ENCODE measurements around the gene KPNA1. TPM values are rescaled to one million over a fixed set of nuclear protein-coding genes. Genes with fewer than 3 reads are reported as not detected.

The KPNA1 gene
- total and polyA plus RNA-seq, 2 experiments from 2014 or later: 38.9 to 44.0 TPM

GRCh38 chr3:122390665-122391064, 124.1 kb downstream of the KPNA1 start:
- H3K4me3 ChIP-seq: no peak overlapping the region
- H3K79me2 ChIP-seq: peaks cover 48% of the 10 kb centered on the region
- TF ChIP-seq EZH2 (IDR thresholded peaks at IDR 0.05; ENCODE audit: borderline replicate concordance): no peak
- TF ChIP-seq, protein P1, sequence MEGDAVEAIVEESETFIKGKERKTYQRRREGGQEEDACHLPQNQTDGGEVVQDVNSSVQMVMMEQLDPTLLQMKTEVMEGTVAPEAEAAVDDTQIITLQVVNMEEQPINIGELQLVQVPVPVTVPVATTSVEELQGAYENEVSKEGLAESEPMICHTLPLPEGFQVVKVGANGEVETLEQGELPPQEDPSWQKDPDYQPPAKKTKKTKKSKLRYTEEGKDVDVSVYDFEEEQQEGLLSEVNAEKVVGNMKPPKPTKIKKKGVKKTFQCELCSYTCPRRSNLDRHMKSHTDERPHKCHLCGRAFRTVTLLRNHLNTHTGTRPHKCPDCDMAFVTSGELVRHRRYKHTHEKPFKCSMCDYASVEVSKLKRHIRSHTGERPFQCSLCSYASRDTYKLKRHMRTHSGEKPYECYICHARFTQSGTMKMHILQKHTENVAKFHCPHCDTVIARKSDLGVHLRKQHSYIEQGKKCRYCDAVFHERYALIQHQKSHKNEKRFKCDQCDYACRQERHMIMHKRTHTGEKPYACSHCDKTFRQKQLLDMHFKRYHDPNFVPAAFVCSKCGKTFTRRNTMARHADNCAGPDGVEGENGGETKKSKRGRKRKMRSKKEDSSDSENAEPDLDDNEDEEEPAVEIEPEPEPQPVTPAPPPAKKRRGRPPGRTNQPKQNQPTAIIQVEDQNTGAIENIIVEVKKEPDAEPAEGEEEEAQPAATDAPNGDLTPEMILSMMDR (IDR thresholded peaks at IDR 0.05; ENCODE audit: poor library complexity): no peak
- no peak for TF ChIP-seq EZH2phosphoT487 (IDR thresholded peaks at IDR 0.05; ENCODE audit: low read depth, severe bottlenecking, unreplicated experiment)
- no peaks in the 10 kb centered on the region for H3K9me2 ChIP-seq (replicated peaks; ENCODE audit: insufficient read depth)
- no peak overlapping the region for H3K27ac ChIP-seq
- no peak overlapping the region for H3K4me2 ChIP-seq
- H3K4me1 ChIP-seq (ENCODE audit: insufficient read depth): peaks cover 13% of the 10 kb centered on the region
- no peak for DNase-seq (ENCODE audit: low spot score)
- H3K9me3 ChIP-seq (ENCODE audit: low read depth): no peaks in the 10 kb centered on the region
- WGBS (ENCODE audit: low lambda C conversion rate, missing lambda C conversion rate): 75% methylated on average over 4 of the region's 4 CpGs
- H2AFZ ChIP-seq: no peak overlapping the region
- no peaks in the 10 kb centered on the region for H3K27me3 ChIP-seq
- H4K20me1 ChIP-seq (ENCODE audit: insufficient read depth, poor library complexity, severe bottlenecking): no peaks in the 10 kb centered on the region
- H3K36me3 ChIP-seq (replicated peaks; ENCODE audit: insufficient read depth, low read depth): no peaks in the 10 kb centered on the region

GRCh38 chr3:122389892-122390291, 124.8 kb downstream of the KPNA1 start:
- no peak overlapping the region for H3K4me2 ChIP-seq
- H3K4me3 ChIP-seq: no peak overlapping the region
- no peak overlapping the region for H3K27ac ChIP-seq
- TF ChIP-seq, protein P1 (IDR thresholded peaks at IDR 0.05; ENCODE audit: poor library complexity): no peak
- TF ChIP-seq EZH2 (IDR thresholded peaks at IDR 0.05; ENCODE audit: borderline replicate concordance) (no peak), EZH2phosphoT487 (IDR thresholded peaks at IDR 0.05; ENCODE audit: low read depth, severe bottlenecking, unreplicated experiment) (no peak)
- H3K9me3 ChIP-seq (ENCODE audit: low read depth): no peaks in the 10 kb centered on the region
- H3K79me2 ChIP-seq: peaks cover 48% of the 10 kb centered on the region
- no peak for DNase-seq (ENCODE audit: low spot score)
- no peaks in the 10 kb centered on the region for H4K20me1 ChIP-seq (ENCODE audit: insufficient read depth, poor library complexity, severe bottlenecking)
- 92% methylated on average over 4 of the region's 4 CpGs for WGBS (ENCODE audit: low lambda C conversion rate, missing lambda C conversion rate)
- no peak overlapping the region for H2AFZ ChIP-seq
- H3K4me1 ChIP-seq (ENCODE audit: insufficient read depth): peaks cover 13% of the 10 kb centered on the region
- H3K9me2 ChIP-seq (replicated peaks; ENCODE audit: insufficient read depth): no peaks in the 10 kb centered on the region
- no peaks in the 10 kb centered on the region for H3K27me3 ChIP-seq
- H3K36me3 ChIP-seq (replicated peaks; ENCODE audit: insufficient read depth, low read depth): no peaks in the 10 kb centered on the region

DNA sequence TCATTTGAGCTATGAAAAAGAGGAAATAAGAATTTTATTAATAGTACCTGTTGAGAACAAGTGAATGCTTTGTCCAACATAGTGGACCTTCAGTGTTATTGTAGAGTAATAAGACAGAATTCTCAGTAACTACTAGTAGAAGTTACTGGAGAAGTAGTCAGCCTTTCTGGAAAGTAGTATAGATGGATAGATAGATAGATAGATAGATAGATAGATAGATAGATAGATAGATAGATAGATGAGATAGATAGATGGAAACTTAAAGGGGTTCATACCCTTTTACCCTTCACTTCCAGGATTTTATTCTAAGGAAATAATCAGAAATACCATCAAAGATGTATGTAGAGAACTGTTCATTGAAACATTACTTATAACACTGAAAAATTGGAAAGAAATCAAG, 125.5 kb downstream of the KPNA1 start:
- no peaks in the 10 kb centered on the region for H4K20me1 ChIP-seq (ENCODE audit: insufficient read depth, poor library complexity, severe bottlenecking)
- DNase-seq (ENCODE audit: low spot score): no peak
- H3K4me1 ChIP-seq (ENCODE audit: insufficient read depth): peaks cover 11% of the 10 kb centered on the region
- no peaks in the 10 kb centered on the region for H3K9me2 ChIP-seq (replicated peaks; ENCODE audit: insufficient read depth)
- H3K79me2 ChIP-seq: peaks cover 51% of the 10 kb centered on the region
- H3K4me2 ChIP-seq: no peak overlapping the region
- no peak overlapping the region for H2AFZ ChIP-seq
- no peaks in the 10 kb centered on the region for H3K27me3 ChIP-seq
- no peaks in the 10 kb centered on the region for H3K36me3 ChIP-seq (replicated peaks; ENCODE audit: insufficient read depth, low read depth)
- TF ChIP-seq EZH2phosphoT487 (IDR thresholded peaks at IDR 0.05; ENCODE audit: low read depth, severe bottlenecking, unreplicated experiment): no peak
- no peak for TF ChIP-seq EZH2 (IDR thresholded peaks at IDR 0.05; ENCODE audit: borderline replicate concordance)
- TF ChIP-seq, protein P1 (IDR thresholded peaks at IDR 0.05; ENCODE audit: poor library complexity): no peak
- H3K9me3 ChIP-seq (ENCODE audit: low read depth): no peaks in the 10 kb centered on the region
- no peak overlapping the region for H3K4me3 ChIP-seq
- H3K27ac ChIP-seq: no peak overlapping the region

GRCh38 chr3:122387709-122388108, 127.0 kb downstream of the KPNA1 start:
- 85% methylated on average over 3 of the region's 3 CpGs for WGBS (ENCODE audit: low lambda C conversion rate, missing lambda C conversion rate)

More at GRCh38 chr3:122387709-122388108, 127.0 kb downstream of the KPNA1 start:
- H3K36me3 ChIP-seq (replicated peaks; ENCODE audit: insufficient read depth, low read depth): no peaks in the 10 kb centered on the region
- no peaks in the 10 kb centered on the region for H3K9me3 ChIP-seq (ENCODE audit: low read depth)
- no peak for TF ChIP-seq EZH2 (IDR thresholded peaks at IDR 0.05; ENCODE audit: borderline replicate concordance)
- no peak for TF ChIP-seq EZH2phosphoT487 (IDR thresholded peaks at IDR 0.05; ENCODE audit: low read depth, severe bottlenecking, unreplicated experiment)
- TF ChIP-seq, protein P1 (IDR thresholded peaks at IDR 0.05; ENCODE audit: poor library complexity): no peak
- no peak overlapping the region for H3K27ac ChIP-seq
- H2AFZ ChIP-seq: no peak overlapping the region
- peaks cover 3% of the 10 kb centered on the region for H3K4me1 ChIP-seq (ENCODE audit: insufficient read depth)
- no peaks in the 10 kb centered on the region for H3K27me3 ChIP-seq
- no peaks in the 10 kb centered on the region for H4K20me1 ChIP-seq (ENCODE audit: insufficient read depth, poor library complexity, severe bottlenecking)
- no peak for DNase-seq (ENCODE audit: low spot score)
- H3K79me2 ChIP-seq: peaks cover 51% of the 10 kb centered on the region
- no peak overlapping the region for H3K4me3 ChIP-seq
- no peak overlapping the region for H3K4me2 ChIP-seq
- no peaks in the 10 kb centered on the region for H3K9me2 ChIP-seq (replicated peaks; ENCODE audit: insufficient read depth)

Data from hepatocyte (in vitro differentiated cells).